Psoas muscle (tissue), 8 donors: ENCODE data around the gene BHLHE23. TPM values are rescaled to one million over a fixed set of nuclear protein-coding genes. Genes with fewer than 3 reads are reported as not detected.

Experiments
- ATAC-seq, 4 donors: fragments of 200-7000 bp; cut with Tn5 transposase; one replicate each; pipeline ENCODE4 v1.9.1; 2020; ENCODE audit warnings: moderate library complexity in 3 of 4, mild to moderate bottlenecking in 2 of 4
- DNase-seq, 2 donors: peaks; one replicate each; pipeline ENCODE4 v3.0.0-alpha.2; 2020
- H3K27ac ChIP-seq: fragments of 200-600 bp; one replicate; pipeline ENCODE4 v1.8.0; 2022
- H3K27me3 ChIP-seq, 3 donors: fragments of 200-600 bp in 1 of 3; one replicate each; pipeline versions ENCODE4 v1.6.1 to v1.8.0; 2013 to 2022; ENCODE audit warnings: low read length in 2 of 3, mild to moderate bottlenecking in 2 of 3, moderate library complexity in 1 of 3; ENCODE audit not compliant: insufficient read depth in 3 of 3
- H3K36me3 ChIP-seq, 2 donors: fragments of 200-600 bp in 1 of 2; one replicate each; pipeline versions ENCODE4 v1.6.1 to v1.8.0; 2013 to 2022; ENCODE audit warnings: low read depth in 1 of 2, mild to moderate bottlenecking in 1 of 2, moderate library complexity in 1 of 2; ENCODE audit not compliant: insufficient read depth in 1 of 2
- H3K4me1 ChIP-seq: fragments of 200-600 bp; one replicate; pipeline ENCODE4 v1.8.0; 2022
- H3K4me3 ChIP-seq: fragments of 200-600 bp; one replicate; pipeline ENCODE4 v1.8.0; 2022; ENCODE audit warnings: mild to moderate bottlenecking
- H3K9me3 ChIP-seq: fragments of 200-600 bp; one replicate; pipeline ENCODE4 v1.8.0; 2022
- WGBS, 3 donors: extraction: QIAGEN DNeasy Blood & Tissue Kit; methylation state at CpG; one replicate each; pipeline versions ENCODE4 v1.1.6 to v1.1.7; 2013; 5-methylcytosine and 5-hydroxymethylcytosine counted together
- intact Hi-C, 2 donors: fragments of 100-400 bp; cut with DNase I; formaldehyde crosslinking; loops; one replicate each; pipeline versions ENCODE4 v1.11.0 to v1.14.2; 2022
- polyA plus RNA-seq, 3 donors: library from polyadenylated mRNA; stranded (reverse); fragments of 200-250 nt; gene quantifications; one replicate each; pipeline ENCODE4 v1.2.3, GENCODE V29; 2013
- total RNA-seq, 4 donors: library from RNA; stranded (reverse); fragmentation: NEBNext Ultra II Directional in 2 of 4; extraction: Animal tissue kit (Norgen Biotek cat#: 25700) in 2 of 4; gene quantifications; one replicate each; pipeline versions ENCODE4 v1.2.1 to v1.2.4, GENCODE V29; 2021 to 2023
- TF ChIP-seq, protein P1 (sequence below): fragments of 200-600 bp; IDR thresholded peaks from one replicate; pipeline ENCODE4 v1.8.0; 2022; ENCODE audit warnings: antibody characterized with exemption
- donor health status: healthy with polysubstance abuse.
- donor health status: DM: no; HTN: no; CAD: no; lungs with moderate emphysema.
- donor health status: Bipolar disorder and iron deficiency.
- donor health status: healthy.
- donor health status: DM: yes; HTN: yes; CAD: no.
- donor health status: DM: no; HTN: no; CAD: no.
- donor health status: DM: no; HTN: no; CAD: no.
- donor health status: DM: yes; HTN: yes; CAD: no.

The BHLHE23 gene
- total and polyA plus RNA-seq, 7 donors: not detected

GRCh38 chr20:63053432-63054102 is 46.8 kb upstream of the BHLHE23 start:
- DNase-seq (no peak), ATAC-seq (no peak)
- H3K27ac ChIP-seq: no peak overlapping the region
- no peaks in the 10 kb centered on the region for H3K36me3 ChIP-seq
- intact Hi-C loops: loop anchor here in 1 of 2 donors (1.0 to 10.0 kb wide), 2 partner anchors 129 to 331 kb away; no protein-coding TSS in a partner anchor
- peaks cover 0 to 49% (median 17%) of the 10 kb centered on the region in 3 donors for H3K27me3 ChIP-seq
- H3K4me1 ChIP-seq: peaks cover 4% of the 10 kb centered on the region
- no peak overlapping the region for H3K4me3 ChIP-seq
- TF ChIP-seq, protein P1, sequence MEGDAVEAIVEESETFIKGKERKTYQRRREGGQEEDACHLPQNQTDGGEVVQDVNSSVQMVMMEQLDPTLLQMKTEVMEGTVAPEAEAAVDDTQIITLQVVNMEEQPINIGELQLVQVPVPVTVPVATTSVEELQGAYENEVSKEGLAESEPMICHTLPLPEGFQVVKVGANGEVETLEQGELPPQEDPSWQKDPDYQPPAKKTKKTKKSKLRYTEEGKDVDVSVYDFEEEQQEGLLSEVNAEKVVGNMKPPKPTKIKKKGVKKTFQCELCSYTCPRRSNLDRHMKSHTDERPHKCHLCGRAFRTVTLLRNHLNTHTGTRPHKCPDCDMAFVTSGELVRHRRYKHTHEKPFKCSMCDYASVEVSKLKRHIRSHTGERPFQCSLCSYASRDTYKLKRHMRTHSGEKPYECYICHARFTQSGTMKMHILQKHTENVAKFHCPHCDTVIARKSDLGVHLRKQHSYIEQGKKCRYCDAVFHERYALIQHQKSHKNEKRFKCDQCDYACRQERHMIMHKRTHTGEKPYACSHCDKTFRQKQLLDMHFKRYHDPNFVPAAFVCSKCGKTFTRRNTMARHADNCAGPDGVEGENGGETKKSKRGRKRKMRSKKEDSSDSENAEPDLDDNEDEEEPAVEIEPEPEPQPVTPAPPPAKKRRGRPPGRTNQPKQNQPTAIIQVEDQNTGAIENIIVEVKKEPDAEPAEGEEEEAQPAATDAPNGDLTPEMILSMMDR: no peak
- H3K9me3 ChIP-seq: no peaks in the 10 kb centered on the region
- 73 to 78% (median 77%) methylated on average over 21 of the region's 21 CpGs for WGBS, 3 donors

DNA sequence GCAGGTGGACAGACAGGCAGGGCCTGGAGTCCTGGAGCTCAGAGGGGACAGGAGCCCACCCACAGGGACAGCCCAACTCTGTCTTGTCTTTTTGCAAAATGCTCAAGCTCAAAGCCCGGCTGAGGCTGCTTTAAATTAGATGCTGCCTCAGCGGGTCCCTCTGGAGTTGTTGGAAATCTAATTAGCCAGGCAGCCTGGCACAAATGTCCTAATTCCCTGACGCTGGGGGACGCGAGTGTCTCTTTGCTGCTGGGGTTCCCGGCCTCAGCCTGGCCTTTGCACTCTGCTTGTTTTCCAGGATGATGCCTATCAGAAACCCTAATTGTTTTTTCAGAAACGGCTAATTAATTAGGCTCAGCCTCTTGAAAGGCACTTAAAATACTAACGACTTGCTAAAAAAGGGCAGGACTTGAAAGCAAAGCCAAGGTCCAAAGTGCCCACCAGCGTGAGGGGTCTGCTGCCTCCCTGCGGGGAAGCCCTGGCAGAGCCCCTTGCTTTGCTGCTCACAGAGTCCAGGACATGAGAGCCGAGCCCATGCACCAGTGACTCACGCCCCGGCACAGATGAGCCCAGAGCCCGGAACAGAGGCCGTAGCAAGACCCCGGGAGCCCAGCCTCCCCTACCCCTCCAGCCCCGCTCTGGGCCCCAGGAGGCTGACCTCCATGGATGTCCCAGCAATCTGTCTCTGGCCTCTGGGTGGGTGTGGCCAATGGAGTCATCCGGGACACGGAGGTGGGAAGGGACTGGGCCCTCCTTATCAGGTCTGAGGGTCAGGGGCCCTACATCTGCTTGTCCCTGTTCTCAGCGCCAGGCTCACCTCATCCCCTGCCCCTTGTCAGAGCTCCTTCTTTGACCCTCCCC is 46.0 kb upstream of the BHLHE23 start:
- Histone ChIP-seq H3K4me3 (no peak overlapping the region), H3K27ac (no peak overlapping the region), H3K4me1 (peaks cover 4% of the 10 kb centered on the region), H3K36me3 (no peaks in the 10 kb centered on the region), H3K9me3 (no peaks in the 10 kb centered on the region), H3K27me3 (peaks cover 0 to 47% (median 17%) of the 10 kb centered on the region in 3 donors)
- TF ChIP-seq, protein P1: no peak
- WGBS, 3 donors: 19 to 29% (median 25%) methylated on average over 20 of the region's 20 CpGs
- ATAC-seq (no peak), DNase-seq (peak in 1 of 2 donors; percentile 44)
- intact Hi-C loops: loop anchor here in 1 of 2 donors (10.0 kb wide), 1 partner anchor 332 kb away; no protein-coding TSS in a partner anchor

DNA sequence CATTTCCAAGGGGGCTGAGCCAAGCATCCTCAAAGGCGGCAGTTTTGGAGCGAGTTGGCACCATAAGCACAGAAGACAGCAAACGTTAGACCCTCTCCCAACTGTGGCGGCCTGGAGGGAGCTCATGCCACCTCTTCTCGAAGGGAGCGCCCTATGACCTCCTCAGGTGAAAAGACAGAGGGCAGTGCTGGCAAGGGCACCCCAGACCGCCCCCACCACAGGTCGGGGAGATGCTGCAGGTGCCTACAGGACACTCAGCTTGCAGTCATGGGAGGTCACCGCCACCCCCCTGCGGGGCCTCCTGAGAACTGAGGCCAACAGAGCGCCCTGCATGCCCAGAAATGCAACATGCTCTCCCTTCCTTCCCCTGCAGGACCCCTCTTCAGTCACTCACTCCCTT is 45.1 kb upstream of the BHLHE23 start:
- Histone ChIP-seq H3K27me3 (peaks cover 0 to 52% (median 17%) of the 10 kb centered on the region in 3 donors), H3K4me3 (no peak overlapping the region)
- DNase-seq: no peak

DNA sequence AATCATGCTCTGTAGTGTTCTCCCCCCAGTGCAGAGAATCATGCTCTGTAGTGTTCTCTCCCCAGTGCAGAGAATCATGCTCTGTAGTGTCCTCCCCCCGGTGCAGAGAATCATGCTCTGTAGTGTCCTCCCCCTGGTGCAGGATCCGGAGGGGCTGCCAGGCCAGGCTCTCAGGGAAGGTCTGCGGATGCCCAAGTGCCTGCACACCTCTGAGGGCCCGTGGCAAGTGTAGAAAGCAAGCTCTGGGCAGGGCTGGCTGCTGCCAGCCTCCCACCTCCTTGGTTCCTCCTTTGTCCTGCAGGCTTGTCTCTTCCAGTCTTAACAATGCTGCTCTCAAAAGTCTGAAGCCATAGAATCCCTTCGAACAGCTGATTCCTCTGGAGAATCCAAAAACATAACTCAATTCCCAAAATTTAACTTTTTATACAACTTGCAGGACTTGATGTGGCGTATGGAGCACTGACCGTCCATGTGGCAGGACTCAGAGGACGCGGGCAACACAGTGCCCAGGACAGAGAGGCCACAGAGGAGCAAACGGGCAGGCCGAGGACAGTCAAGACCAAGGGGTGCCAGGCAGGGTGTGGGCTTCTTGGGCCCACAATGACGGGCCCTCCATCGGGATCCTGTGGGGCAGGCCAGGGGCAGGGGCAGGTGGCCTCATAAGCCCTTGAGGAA is 44.6 kb upstream of the BHLHE23 start:
- no peak overlapping the region for H3K4me3 ChIP-seq
- no peak overlapping the region for H3K27ac ChIP-seq
- H3K9me3 ChIP-seq: no peaks in the 10 kb centered on the region
- WGBS, 3 donors: 86 to 88% (median 87%) methylated on average over 13 of the region's 13 CpGs
- no peaks in the 10 kb centered on the region for H3K36me3 ChIP-seq
- peaks cover 0 to 54% (median 14%) of the 10 kb centered on the region in 3 donors for H3K27me3 ChIP-seq
- H3K4me1 ChIP-seq: peaks cover 3% of the 10 kb centered on the region
- TF ChIP-seq, protein P1: no peak
- intact Hi-C loops: loop anchor here in 1 of 2 donors (10.0 kb wide), 1 partner anchor 333 kb away; no protein-coding TSS in a partner anchor
- DNase-seq (peak in 1 of 2 donors; percentile 39), ATAC-seq (no peak)

More for the DNA sequence above, 45.1 kb upstream of the BHLHE23 start:
- TF ChIP-seq, protein P1: no peak
- WGBS, 3 donors: 74 to 80% (median 75%) methylated on average over 11 of the region's 11 CpGs
- no peak for ATAC-seq
- Histone ChIP-seq H3K9me3 (no peaks in the 10 kb centered on the region), H3K4me1 (peaks cover 4% of the 10 kb centered on the region), H3K36me3 (no peaks in the 10 kb centered on the region), H3K27ac (no peak overlapping the region)
- intact Hi-C loops: loop anchor here in 1 of 2 donors (10.0 kb wide), 1 partner anchor 333 kb away; no protein-coding TSS in a partner anchor
